ENCODE results near the gene HOXB3.

Gene HOXB3

DNA sequence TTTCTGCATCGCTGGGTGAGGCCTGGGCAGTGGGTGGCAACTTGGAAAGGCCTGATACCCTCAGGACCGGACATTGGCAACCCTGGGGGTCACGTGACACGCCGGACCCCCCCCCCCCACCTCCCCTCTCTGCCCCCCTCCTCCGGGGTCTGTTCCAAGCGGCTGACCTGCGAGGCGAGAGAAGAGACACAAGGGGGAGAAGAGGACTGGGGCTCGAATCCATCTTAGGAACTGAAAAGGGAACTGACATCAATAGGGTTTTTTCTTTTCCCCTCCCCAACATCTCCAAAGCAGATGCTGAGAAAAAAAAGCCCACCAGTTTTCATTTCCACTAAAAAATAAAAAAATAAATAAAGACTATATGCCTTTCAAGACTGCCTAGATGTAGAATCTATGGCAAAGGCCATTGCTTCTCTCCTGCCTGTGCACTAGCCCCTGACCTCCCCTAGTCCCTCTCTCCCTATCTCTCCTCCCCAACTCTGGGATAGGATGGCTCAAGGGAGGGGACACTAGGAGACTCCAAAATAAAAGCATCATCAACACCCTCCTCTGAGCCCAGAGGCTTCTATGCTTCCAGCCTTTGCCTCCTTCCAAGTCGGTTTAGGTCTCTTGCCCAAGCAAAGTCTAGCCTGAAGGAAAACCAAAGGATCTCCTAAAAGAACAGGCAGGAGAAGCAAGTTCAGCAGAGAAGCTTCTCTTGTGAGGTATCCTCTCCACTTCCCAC, 37.4 kb downstream of the HOXB3 start:
- DNase-seq (ENCODE audit: low read depth in 2 of 2): no peak
- TF ChIP-seq, protein P1, sequence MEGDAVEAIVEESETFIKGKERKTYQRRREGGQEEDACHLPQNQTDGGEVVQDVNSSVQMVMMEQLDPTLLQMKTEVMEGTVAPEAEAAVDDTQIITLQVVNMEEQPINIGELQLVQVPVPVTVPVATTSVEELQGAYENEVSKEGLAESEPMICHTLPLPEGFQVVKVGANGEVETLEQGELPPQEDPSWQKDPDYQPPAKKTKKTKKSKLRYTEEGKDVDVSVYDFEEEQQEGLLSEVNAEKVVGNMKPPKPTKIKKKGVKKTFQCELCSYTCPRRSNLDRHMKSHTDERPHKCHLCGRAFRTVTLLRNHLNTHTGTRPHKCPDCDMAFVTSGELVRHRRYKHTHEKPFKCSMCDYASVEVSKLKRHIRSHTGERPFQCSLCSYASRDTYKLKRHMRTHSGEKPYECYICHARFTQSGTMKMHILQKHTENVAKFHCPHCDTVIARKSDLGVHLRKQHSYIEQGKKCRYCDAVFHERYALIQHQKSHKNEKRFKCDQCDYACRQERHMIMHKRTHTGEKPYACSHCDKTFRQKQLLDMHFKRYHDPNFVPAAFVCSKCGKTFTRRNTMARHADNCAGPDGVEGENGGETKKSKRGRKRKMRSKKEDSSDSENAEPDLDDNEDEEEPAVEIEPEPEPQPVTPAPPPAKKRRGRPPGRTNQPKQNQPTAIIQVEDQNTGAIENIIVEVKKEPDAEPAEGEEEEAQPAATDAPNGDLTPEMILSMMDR (IDR thresholded peaks at IDR 0.05; ENCODE audit: low read depth, low read length): no peak
- H3K4me3 ChIP-seq (replicated peaks in 1 of 2; ENCODE audit: low read depth in 2 of 2, low read length in 2 of 2): no peak overlapping the region

DNA sequence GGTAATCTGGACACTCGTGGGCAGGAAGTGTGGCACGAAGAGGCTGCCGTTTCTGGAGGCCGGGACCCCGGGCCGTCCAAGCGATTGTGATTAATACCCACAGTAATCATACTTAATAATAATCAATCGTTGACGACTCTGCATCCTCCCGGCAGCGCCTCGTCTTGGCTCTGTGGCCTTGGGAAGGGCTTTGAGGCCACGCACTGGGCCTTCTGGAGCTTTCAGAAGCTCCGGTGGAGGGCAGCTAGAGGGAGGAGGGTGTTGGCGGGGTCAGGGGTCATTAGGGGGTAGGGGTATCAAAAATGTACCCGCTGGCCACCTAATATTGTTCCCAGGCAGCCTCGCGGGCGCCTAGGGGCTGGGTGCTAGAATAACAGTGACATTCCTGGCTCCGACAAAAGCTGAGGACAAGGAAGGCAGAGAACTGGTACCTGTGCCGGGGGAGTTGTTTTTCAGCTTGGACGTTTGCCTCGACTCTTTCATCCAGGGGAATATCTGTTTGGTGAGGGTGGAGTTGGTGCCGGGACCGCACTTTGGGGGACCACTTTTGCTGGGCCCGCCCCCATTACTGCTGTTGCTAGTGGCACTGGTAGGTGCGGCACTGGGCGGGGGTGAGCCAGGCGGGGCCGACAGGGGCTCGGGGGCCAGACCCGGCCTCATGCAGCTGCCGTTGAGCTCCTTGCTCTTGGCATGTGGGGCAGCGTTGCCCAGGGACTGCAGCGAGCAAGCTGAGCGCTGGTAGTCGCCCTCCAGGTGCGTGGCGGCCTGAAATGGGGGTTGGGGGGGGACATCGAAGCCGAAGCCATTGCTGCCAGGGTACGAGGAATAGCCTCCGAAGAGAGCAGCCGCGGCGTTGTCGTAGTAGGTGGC, 38.2 kb downstream of the HOXB3 start:
- no peak overlapping the region for H3K4me3 ChIP-seq (replicated peaks in 1 of 2; ENCODE audit: low read depth in 2 of 2, low read length in 2 of 2)
- TF ChIP-seq, protein P1 (IDR thresholded peaks at IDR 0.05; ENCODE audit: low read depth, low read length): no peak
- no peak for DNase-seq (ENCODE audit: low read depth in 2 of 2)

DNA sequence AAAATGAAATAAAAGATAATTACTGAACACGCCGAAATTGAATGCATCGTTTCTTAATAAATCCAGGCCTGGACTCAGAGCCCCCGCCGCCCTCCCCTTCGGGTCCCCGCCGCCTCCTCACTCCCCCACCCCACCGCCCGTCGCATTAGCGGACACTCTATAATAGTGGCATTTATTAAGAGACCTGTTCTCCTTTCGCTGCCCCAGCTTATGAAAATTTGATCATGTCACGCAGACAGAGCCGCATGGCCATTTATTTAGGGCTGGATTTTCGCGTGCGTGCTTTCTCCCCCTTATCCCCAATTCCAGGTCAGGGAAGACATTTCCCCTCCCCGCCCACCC, 38.9 kb downstream of the HOXB3 start:
- TF ChIP-seq, protein P1 (IDR thresholded peaks at IDR 0.05; ENCODE audit: low read depth, low read length): no peak
- no peak for DNase-seq (ENCODE audit: low read depth in 2 of 2)
- H3K4me3 ChIP-seq (replicated peaks in 1 of 2; ENCODE audit: low read depth in 2 of 2, low read length in 2 of 2): no peak overlapping the region

DNA sequence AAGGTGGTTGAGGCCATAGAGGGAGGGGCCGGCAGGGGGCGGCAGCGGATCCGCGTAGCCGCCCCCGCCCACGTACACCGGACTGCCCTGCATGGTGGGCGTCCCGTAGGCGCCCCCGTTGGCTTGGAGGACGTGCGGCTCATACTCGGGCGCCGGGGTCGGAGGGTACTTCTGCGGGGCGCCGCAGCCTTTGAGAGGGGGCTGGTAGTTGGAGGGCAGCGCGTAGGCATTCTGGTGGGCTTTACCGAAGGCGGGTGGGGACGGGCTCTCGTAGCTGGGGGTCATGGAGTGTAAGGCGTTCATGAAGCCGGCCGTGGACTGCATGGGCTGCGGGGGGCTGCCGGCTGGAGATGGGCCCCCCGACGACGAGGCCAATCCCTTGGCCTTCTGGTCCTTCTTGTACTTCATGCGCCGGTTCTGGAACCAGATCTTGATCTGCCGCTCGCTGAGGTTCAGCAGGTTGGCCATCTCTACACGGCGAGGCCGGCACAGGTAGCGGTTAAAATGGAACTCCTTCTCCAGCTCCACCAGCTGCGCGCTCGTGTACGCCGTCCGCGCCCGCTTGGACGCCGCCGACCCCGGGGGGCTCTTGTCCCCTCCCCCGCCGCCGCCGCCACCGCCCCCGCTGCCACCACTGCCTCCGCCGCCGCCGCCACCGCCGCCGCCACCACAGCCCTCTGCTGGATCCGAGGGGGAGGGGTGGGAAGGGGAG, 39.4 kb downstream of the HOXB3 start:
- H3K4me3 ChIP-seq (replicated peaks in 1 of 2; ENCODE audit: low read depth in 2 of 2, low read length in 2 of 2): peak overlapping the region in 1 of 2 donors; percentile 13
- DNase-seq (ENCODE audit: low read depth in 2 of 2): no peak
- TF ChIP-seq, protein P1 (IDR thresholded peaks at IDR 0.05; ENCODE audit: low read depth, low read length): no peak

DNA sequence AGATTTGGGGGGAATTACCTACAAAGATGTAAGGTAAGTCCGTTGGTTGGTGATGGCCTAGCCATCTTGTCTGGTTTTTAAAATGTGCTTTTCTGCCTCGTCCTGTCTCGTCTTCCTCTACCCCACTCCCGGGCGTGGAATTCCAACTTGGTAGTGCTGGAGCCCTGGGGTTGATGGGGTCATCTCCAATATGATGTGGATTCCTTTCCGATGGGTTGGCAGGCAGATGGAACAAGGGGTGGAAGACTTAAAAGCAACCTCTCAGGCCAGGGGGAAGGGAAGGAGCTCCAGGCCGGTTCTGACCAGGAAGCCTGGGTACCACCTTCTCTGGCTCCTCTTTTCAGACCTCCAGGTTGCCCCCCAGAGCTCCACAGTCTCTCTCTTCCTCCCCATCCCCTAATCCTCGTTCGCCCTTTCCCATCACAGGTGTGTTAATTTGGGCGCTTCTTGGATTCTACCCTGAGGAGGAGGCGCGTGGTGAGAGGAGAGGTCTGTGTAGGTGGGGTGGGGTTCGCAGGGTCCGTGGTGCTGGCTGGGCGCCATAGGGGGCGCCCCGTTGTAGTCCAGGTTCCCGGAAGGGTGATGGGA, 40.0 kb downstream of the HOXB3 start:
- DNase-seq (ENCODE audit: low read depth in 2 of 2): no peak
- TF ChIP-seq, protein P1 (IDR thresholded peaks at IDR 0.05; ENCODE audit: low read depth, low read length): no peak
- H3K4me3 ChIP-seq (replicated peaks in 1 of 2; ENCODE audit: low read depth in 2 of 2, low read length in 2 of 2): no peak overlapping the region

DNA sequence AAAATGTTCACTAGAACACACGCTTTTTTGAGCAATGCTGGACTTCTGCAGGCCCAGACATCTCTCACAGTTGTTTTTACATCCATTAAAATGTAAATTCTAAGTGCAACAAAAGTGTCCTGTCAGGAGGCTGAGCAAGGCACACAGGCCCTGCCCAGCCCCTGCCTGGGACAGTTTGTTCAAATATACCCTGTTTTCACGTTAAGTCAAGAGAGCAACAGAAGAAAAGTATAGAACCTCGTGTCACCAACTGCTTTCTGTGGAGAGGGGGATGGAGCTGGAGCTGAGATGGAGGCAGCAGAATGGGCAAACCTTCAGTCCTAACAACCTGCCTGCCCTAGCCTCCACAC, 40.8 kb downstream of the HOXB3 start:
- TF ChIP-seq, protein P1 (IDR thresholded peaks at IDR 0.05; ENCODE audit: low read depth, low read length): no peak
- no peak overlapping the region for H3K4me3 ChIP-seq (replicated peaks in 1 of 2; ENCODE audit: low read depth in 2 of 2, low read length in 2 of 2)

More for the DNA sequence above, 40.8 kb downstream of the HOXB3 start:
- DNase-seq (ENCODE audit: low read depth in 2 of 2): no peak
